Measurements from ENCODE around the gene PCGF1. TPM values are rescaled to one million over a fixed set of nuclear protein-coding genes. Genes with fewer than 3 reads are reported as not detected.

PCGF1 gene
- total and polyA plus RNA-seq, 2 of the 13 experiments (the other 11 are each of a cell fraction or from before 2014, with no cell fraction given), result 20.4 to 22.6 TPM

GRCh38 chr2:74472086-74472944 is 35.2 kb downstream of the PCGF1 start, which contains the start of gene MRPL53 (continued):
- TF ChIP-seq GRHL1 (CRISPR knock-in tag; conservative IDR thresholded peaks at IDR 0.05) (no peak), HNRNPUL1 (IDR thresholded peaks at IDR 0.05; ENCODE audit: low read depth, low read length) (no peak), MLXIP (CRISPR knock-in tag; IDR thresholded peaks at IDR 0.05; ENCODE audit: borderline replicate concordance) (no peak), HNF4A (CRISPR knock-in tag; IDR thresholded peaks at IDR 0.05) (peak; percentile 39; the same call in 1 of the 2 replicates), IRF1 (CRISPR knock-in tag; IDR thresholded peaks at IDR 0.05; ENCODE audit: low read depth) (peak; percentile 80; the same call in 1 of the 2 replicates), ARNT (IDR thresholded peaks at IDR 0.05) (no peak), DZIP1 (CRISPR knock-in tag; IDR thresholded peaks at IDR 0.05) (no peak; the same call in 1 of the 2 replicates), TEF (CRISPR knock-in tag; IDR thresholded peaks at IDR 0.05) (no peak; the same call in 1 of the 2 replicates), SRSF4 (IDR thresholded peaks at IDR 0.05; ENCODE audit: low read depth, low read length, poor library complexity, severe bottlenecking) (no peak), SALL2 (CRISPR knock-in tag; IDR thresholded peaks at IDR 0.05) (peak; percentile 93), CCDC6 (CRISPR knock-in tag; IDR thresholded peaks at IDR 0.05) (peak; percentile 90), ATF7-NPFF (CRISPR knock-in tag; IDR thresholded peaks at IDR 0.05; ENCODE audit: low read depth) (peak; percentile 90), KLF9 (CRISPR knock-in tag; IDR thresholded peaks at IDR 0.05; ENCODE audit: low read depth) (no peak), TERF1 (CRISPR knock-in tag; IDR thresholded peaks at IDR 0.05) (peak; percentile 76; the same call in 1 of the 2 replicates), ZNF160 (CRISPR knock-in tag; IDR thresholded peaks at IDR 0.05) (peak; percentile 91), KDM3A (CRISPR knock-in tag; IDR thresholded peaks at IDR 0.05; ENCODE audit: low read depth) (no peak; the same call in 1 of the 2 replicates)
